Gastroesophageal sphincter (tissue), 3 donors: ENCODE data around the gene TMEM79.

Source experiments
- EP300 ChIP-seq: sonication (generic); formaldehyde crosslinking; IDR thresholded peaks from one replicate; pipeline ENCODE4 v1.6.1; 2017; ENCODE audit warnings: antibody characterized with exemption, mild to moderate bottlenecking
- POLR2A ChIP-seq, 2 donors: fragments of 450-650 bp; IDR thresholded peaks; one replicate each; pipeline ENCODE4 v1.6.1; 2017; ENCODE audit warnings: antibody characterized with exemption in 2 of 2, mild to moderate bottlenecking in 2 of 2, moderate library complexity in 1 of 2
- POLR2AphosphoS5 ChIP-seq: sonication (generic); formaldehyde crosslinking; IDR thresholded peaks from one replicate; pipeline ENCODE4 v1.6.1; 2017; ENCODE audit warnings: antibody characterized with exemption
- TF ChIP-seq, protein P1 (sequence below), 4 experiments: fragments of 200-600 bp in 2 of 4; fragments of 450-650 bp in 2 of 4; sonication (generic) in 1 of 4; IDR thresholded peaks; one replicate each; pipeline ENCODE4 v1.5.1; 2017 to 2019; ENCODE audit warnings: antibody characterized with exemption in 4 of 4, mild to moderate bottlenecking in 2 of 4, moderate library complexity in 2 of 4

DNA sequence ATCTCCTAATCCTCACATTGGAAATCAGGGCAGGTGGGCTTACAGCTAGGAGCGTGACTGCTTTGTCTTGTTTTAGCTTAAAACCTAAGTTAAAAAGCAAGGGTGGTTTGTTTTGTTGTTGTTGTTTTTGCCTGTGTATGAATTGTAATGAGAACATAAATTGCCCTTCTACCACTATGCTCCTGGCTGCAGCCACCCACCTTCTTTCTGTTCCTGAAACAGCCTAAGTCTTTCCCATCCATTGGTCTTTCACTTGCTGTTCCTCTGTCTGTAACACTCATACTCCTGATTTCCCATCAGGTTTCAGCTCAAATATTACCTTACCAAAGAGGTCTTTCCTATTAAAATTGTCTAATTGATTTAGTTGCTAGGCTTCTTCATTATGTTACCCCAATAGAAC is 604 bp upstream of the TMEM79 start:
- no peak for TF ChIP-seq POLR2AphosphoS5
- TF ChIP-seq, protein P1, sequence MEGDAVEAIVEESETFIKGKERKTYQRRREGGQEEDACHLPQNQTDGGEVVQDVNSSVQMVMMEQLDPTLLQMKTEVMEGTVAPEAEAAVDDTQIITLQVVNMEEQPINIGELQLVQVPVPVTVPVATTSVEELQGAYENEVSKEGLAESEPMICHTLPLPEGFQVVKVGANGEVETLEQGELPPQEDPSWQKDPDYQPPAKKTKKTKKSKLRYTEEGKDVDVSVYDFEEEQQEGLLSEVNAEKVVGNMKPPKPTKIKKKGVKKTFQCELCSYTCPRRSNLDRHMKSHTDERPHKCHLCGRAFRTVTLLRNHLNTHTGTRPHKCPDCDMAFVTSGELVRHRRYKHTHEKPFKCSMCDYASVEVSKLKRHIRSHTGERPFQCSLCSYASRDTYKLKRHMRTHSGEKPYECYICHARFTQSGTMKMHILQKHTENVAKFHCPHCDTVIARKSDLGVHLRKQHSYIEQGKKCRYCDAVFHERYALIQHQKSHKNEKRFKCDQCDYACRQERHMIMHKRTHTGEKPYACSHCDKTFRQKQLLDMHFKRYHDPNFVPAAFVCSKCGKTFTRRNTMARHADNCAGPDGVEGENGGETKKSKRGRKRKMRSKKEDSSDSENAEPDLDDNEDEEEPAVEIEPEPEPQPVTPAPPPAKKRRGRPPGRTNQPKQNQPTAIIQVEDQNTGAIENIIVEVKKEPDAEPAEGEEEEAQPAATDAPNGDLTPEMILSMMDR (IDR thresholded peaks at IDR 0.05): no peak
- TF ChIP-seq POLR2A (IDR thresholded peaks at IDR 0.05): no peak
- no peak for TF ChIP-seq EP300
